ENCODE measurements around the gene CDC25B.
"Not testable (repeated sequence)": the region's sequence is repeated elsewhere in the genome, so short reads cannot be mapped to it uniquely, and the experiment has no call there.

CDC25B gene

DNA sequence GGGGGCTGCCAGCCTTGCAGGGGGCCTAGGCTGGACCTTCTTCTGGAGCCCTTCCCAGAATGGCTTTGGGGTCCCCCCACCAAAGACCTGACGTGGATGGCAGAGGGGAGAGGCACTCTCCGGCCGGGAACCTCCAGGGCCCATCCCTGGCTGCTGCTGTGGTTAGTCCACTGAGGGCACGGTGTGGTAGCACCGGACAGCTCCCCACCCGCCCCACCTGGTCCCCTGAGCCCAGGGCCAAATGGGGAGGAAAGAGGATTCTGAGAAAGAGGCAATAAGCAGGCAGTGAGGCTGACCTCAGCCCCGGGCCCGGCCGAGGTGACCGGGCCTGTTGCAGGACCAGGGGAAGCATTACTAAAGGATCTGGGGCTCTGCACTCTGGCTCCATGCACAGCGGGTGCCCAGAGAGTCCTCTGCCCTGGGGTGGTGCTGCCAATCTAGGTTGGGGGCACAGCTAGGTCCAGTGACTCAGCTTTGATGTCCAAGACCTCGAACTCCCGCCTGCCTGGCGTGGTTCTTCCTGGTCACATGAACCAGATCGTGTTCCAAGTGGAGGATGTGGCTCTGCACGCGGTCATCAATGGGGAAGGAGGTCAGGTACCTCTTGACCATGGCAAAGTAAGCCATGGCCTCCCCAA lies 11.8 kb upstream of the CDC25B start:
- H3K4me3 ChIP-seq (ENCODE audit: low read depth, low read length): no peak overlapping the region

DNA sequence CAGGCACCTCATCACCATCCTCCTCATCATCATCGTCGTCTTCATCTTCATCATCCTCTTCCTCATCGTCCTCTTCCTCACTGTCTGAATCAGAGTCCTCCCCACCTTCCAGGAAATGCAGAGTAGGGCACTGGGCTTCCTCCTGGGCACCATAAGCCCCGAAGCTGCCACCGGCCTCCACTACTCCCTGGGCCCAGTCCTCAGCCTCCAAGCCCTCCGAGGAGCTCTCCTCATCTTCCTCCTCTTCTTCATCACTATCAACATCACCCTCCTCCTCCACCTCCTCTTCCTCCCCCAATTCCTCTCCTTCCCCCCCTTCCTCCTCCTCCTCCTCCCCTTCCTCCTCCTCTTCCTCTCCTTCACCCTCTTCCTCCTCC lies 11.3 kb upstream of the CDC25B start:
- no peak overlapping the region for H3K4me3 ChIP-seq (ENCODE audit: low read depth, low read length)

- H3K4me3 ChIP-seq (ENCODE audit: low read depth, low read length): peak overlapping the region; percentile 75
Measured at GRCh38 chr20:3785240-3786125, 10.6 kb upstream of the CDC25B start.

GRCh38 chr20:3786126-3786484 lies 10.0 kb upstream of the CDC25B start:
- H3K4me3 ChIP-seq (ENCODE audit: low read depth, low read length): peak overlapping the region; percentile 75

DNA sequence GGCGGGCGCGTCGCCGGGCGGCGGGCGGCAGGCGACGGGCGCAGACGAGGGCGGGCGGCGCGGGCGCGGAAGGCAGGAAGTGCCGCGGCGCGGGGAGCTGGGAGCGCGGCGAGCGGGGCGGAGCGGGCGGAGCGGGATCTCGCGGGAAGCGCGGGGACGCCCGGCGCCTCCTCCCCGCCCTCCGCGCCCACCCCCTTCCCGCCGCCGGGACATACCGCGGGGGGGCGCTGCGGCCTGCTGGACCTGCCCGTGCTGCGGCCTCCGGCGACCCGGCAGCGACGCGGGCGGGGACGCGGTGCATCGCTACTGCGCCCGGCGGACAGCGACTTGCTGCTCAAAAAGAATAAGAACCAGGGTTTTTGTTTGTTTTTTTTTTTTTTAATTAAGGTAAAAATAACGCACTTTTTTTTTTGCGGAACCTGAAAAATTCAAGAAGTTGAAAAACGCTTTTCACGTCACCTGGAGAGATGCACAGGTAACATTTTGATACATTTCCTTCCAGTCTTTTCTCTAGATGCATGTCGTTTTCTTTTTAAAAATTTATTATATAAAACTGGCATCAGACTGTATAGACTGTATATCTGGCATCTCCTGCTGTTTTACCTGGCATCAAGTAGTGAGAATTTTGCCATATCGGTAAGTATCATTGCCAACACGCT lies 9.3 kb upstream of the CDC25B start, which contains the start of gene CENPB:
Gene CENPB (minus strand): TSS at position 76 of the 659 bp plus-strand sequence. CDS start 257 bp downstream, outside the sequence.
- H3K4me3 ChIP-seq (ENCODE audit: low read depth, low read length): peak within 1 kb of the TSS; percentile 75

DNA sequence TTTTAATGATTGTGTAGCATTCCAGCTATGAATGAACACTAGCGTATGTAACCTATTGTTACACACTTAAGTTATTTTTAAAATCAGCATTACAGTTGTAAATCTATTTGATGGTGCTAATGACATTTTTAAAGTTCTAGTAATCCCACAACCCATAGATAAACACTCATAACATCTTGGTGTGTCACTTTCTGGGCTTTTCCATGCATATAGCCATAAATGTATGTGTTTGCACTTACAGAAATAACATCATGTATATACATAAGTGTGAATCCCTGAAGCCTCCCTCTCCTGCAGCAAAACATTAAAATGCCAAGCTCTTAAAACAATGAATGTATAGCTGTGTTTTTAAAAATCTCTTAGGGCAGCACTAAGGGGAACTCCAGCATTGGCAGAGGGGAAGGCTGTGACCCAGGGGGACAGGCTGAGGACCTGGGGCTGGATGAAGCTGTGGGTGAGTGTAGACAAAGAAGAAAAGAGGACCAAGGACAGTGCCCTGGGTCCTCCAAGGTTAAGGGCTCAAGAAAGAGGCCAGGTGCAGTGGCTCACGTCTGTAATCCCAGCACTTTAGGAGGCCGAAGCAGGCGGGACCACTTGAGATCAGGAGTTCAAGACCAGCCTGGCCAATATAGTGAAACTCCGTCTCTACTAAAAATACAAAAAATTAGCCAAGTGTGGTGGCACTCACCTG lies 8.6 kb upstream of the CDC25B start:
- no peak overlapping the region for H3K4me3 ChIP-seq (ENCODE audit: low read depth, low read length)

DNA sequence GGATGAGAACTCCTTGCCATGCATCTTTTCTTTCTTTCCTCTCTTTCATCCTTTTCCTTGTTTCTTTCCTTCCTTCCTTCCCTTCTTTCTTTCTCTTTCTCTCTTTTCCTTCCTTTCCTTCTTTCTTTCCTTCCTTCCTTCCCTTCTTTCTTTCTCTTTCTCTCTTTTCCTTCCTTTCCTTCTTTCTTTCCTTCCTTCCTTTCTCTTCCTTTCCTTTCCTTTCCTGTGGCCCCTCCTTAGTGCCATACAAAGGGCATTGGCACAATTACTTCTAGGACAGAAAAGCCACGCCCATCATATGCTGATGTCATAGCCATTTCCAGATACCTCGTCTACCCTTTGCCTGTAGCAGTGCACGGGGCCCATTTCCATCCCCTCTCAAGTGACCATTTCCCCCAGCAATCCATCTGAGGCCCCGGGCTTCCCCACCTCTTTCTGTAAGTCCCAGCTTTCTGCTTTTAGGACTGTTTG lies 7.4 kb upstream of the CDC25B start:
- H3K4me3 ChIP-seq (ENCODE audit: low read depth, low read length): no peak overlapping the region

- not testable (repeated sequence) for H3K4me3 ChIP-seq (ENCODE audit: low read depth, low read length)
Measured at GRCh38 chr20:3789201-3789600, 6.9 kb upstream of the CDC25B start.

DNA sequence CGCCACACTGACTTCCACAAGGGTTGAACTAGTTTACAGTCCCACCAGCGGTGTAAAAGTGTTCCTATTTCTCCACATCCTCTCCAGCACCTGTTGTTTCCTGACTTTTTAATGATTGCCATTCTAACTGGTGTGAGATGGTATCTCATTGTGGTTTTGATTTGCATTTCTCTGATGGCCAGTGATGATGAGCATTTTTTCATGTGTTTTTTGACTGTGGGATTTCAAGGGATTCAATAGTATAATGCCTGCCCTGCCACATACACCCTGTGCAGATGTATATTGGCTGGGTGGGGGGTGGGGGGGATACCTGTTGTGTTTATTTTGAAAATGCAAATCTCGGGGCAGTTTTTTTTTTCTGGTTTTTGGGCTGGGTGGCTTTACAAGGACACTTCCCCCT lies 1.9 kb upstream of the CDC25B start:
- H3K4me3 ChIP-seq (ENCODE audit: low read depth, low read length): not testable (repeated sequence)

DNA sequence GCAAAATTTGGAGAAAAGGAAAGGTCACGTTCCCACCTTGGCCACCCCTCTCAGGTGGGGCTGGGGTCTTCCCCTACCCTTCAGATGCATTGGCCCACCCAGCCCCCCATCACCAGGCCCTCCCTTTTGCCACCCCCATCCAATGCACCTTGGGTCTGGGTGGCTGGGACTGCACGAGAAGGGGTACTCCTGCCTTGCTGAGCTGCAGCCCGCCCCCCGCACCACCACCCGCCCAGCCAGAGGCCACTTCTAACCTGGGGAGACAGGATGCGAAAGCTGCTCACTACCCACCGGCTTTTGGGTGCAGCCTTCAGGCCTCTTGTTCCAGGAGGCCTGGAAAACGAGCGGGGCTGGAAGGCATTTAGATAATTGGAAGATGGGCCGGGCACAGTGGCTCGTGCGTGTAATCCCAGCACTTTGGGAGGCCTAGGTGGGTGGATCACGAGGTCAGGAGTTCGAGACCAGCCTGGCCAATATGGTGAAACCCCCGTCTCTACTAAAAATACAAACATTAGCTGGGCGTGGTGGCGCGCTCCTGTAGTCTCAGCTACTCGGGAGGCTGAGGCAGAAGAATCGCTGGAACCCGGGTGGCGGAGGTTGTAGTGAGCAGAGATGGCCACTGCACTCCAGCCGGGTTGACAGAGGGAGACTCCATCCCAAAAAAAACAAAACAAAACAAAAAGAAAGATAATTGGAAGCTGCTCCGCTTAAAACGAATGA lies 1.2 kb upstream of the CDC25B start:
- H3K4me3 ChIP-seq (ENCODE audit: low read depth, low read length): peak overlapping the region; percentile 72

GRCh38 chr20:3796477-3797225 lies 541 bp downstream of the CDC25B start:
- peak overlapping the region; percentile 46 for H3K4me3 ChIP-seq (ENCODE audit: low read depth, low read length)

GRCh38 chr20:3797226-3797545 lies 1.1 kb downstream of the CDC25B start:
- peak overlapping the region; percentile 46 for H3K4me3 ChIP-seq (ENCODE audit: low read depth, low read length)

DNA sequence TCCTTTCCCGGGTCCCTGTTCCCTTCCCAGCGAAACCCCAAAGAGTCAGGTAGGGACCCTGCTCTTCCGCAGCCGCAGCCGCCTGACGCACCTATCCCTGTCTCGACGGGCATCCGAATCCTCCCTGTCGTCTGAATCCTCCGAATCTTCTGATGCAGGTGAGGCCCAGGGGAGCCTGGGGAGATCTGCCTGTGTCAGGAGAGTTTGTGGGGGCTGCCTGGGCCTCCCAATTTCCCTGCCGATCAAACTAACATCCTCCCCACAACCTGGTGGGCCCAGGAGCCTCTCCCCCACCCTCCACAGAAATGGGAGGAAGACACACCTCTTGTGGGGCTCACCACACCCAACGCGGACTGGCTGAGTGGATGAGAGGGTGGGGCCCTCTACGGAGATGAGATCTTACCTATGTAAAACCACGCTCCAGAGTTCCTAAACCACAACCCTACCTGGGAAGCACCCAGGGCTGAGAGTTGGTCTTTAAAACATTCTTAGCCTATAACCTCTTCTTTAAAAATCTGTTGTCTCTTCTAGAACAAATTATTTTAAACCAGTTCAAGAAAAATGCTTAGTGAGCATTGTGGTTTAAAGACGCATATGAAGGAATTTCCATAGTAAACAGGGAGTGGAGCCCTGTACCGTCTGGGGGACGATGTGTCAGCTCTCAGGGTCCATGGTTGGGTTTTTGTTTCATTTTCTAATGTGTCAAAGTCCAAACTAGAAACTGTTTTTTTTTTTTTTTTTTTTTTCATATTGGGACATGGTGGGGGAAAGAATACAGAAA lies 1.7 kb downstream of the CDC25B start:
- H3K4me3 ChIP-seq (ENCODE audit: low read depth, low read length): no peak overlapping the region

DNA sequence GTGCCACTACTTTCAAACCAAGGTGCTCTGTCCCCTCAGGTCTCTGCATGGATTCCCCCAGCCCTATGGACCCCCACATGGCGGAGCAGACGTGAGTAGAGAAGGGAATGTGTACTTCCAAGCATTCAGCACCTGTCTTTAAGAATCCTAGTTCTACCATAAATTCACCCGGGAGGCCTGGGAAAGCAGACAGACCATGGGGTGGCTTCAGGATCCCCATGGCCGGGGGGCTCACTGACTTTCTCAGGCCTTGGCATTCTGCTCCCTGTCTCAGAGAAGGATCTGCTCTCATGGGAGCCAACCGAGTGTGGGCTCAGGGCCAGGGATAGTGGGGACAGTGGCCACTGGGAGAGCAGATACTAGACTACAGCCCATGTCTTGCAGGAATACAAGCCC lies 2.3 kb downstream of the CDC25B start:
- H3K4me3 ChIP-seq (ENCODE audit: low read depth, low read length): no peak overlapping the region

- H3K4me3 ChIP-seq (ENCODE audit: low read depth, low read length): no peak overlapping the region
Measured at GRCh38 chr20:3798908-3799248, 2.8 kb downstream of the CDC25B start.

DNA sequence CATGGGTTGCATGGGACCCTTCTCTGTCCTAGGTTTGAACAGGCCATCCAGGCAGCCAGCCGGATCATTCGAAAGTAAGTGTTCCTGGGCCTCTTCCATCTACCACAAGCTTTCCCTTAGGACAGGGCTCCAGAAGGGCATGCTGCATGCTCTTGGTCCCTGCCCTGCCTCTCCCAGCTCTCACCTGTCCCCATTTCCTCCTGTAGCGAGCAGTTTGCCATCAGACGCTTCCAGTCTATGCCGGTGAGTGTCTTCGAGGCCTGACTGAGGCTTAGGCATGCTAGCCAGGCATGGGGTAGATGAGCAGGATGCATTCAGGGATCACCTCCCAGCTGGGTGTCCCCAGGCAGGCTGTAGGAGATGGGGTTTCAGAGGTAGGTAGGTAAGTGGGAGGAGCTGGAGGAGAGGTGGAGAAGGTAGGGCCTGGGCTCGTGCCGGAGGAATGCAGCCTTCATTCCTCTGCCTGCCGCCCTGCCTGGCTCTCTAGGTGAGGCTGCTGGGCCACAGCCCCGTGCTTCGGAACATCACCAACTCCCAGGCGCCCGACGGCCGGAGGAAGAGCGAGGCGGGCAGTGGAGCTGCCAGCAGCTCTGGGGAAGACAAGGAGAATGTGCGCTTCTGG lies 4.3 kb downstream of the CDC25B start:
- no peak overlapping the region for H3K4me3 ChIP-seq (ENCODE audit: low read depth, low read length)

- no peak overlapping the region for H3K4me3 ChIP-seq (ENCODE audit: low read depth, low read length)
Measured at GRCh38 chr20:3800878-3801260, 4.8 kb downstream of the CDC25B start.

DNA sequence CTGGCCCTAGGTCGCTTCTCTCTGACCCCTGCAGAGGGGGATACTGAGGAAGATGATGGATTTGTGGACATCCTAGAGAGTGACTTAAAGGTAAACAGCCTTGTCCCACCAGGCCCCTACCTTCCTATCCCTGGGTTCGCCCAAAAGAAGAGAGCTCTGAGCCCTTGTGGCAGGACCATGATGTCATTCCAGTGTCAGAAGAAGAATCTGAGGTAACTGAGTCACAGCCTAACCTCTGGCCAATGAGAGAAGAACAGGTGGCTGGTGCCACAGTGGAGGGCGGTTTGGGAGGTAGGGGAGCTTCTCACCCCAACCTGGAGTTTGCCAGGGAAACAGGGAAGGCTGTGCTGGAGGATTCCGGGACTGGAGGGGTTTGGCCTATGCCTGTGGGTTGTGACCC lies 5.2 kb downstream of the CDC25B start:
- no peak overlapping the region for H3K4me3 ChIP-seq (ENCODE audit: low read depth, low read length)

GRCh38 chr20:3801846-3802245 lies 5.7 kb downstream of the CDC25B start:
- no peak overlapping the region for H3K4me3 ChIP-seq (ENCODE audit: low read depth, low read length)
